Activated naive CD4-positive, alpha-beta T cell treated with anti-CD3 and anti-CD28 coated beads, Interleukin-2, amount 10 ng/mL, durations not matched to agents 7 days and 5 days (primary cell): Measurements from ENCODE around the gene GOLGA2.
"Not testable (repeated sequence)": the region's sequence is repeated elsewhere in the genome, so short reads cannot be mapped to it uniquely, and the experiment has no call there.

Experiments
- CTCF ChIA-PET: fragments of 350-600 bp; sonication (Branson Sonifier 250); formaldehyde crosslinking; loops from one replicate; lab custom pipeline; 2021; ENCODE audit warnings: antibody characterized with exemption; lab: Charles Lee
- DNase-seq: peaks from one replicate; pipeline ENCODE4 v3.0.0-alpha.2; 2020
- H3K27ac Mint-ChIP-seq: one replicate; pipeline ENCODE4 v1.8.0; 2021; ENCODE audit warnings: mild to moderate bottlenecking, moderate library complexity, mixed read lengths
- H3K27me3 Mint-ChIP-seq: one replicate; pipeline ENCODE4 v1.8.0; 2021; ENCODE audit warnings: mild to moderate bottlenecking, mixed read lengths
- H3K36me3 Mint-ChIP-seq: one replicate; pipeline ENCODE4 v1.8.0; 2021; ENCODE audit warnings: mixed read lengths
- H3K4me1 Mint-ChIP-seq: one replicate; pipeline ENCODE4 v1.8.0; 2021; ENCODE audit warnings: mixed read lengths
- H3K4me3 Mint-ChIP-seq: one replicate; pipeline ENCODE4 v1.8.0; 2021; ENCODE audit warnings: mild to moderate bottlenecking, moderate library complexity, mixed read lengths
- H3K9me3 Mint-ChIP-seq: one replicate; pipeline ENCODE4 v1.8.0; 2021; ENCODE audit warnings: mixed read lengths

The GOLGA2 gene

GRCh38 chr9:128280084-128280622 lies 4.3 kb upstream of the GOLGA2 start:
- no peak overlapping the region for H3K4me3 Mint-ChIP-seq
- CTCF ChIA-PET, result no interaction called here

GRCh38 chr9:128279088-128280073 lies 3.6 kb upstream of the GOLGA2 start:
- not testable (repeated sequence) for H3K9me3 Mint-ChIP-seq, H3K27me3 Mint-ChIP-seq, H3K27ac Mint-ChIP-seq, H3K4me3 Mint-ChIP-seq, DNase-seq, H3K36me3 Mint-ChIP-seq
- CTCF ChIA-PET, result interaction anchor here (1.7 kb wide), 1 partner anchor 16 kb away, joined by 5 read pairs; no protein-coding TSS in a partner anchor
- H3K4me1 Mint-ChIP-seq, result peaks cover 42% of the 10 kb centered on the region

More at GRCh38 chr9:128280084-128280622, 4.3 kb upstream of the GOLGA2 start:
- Mint-ChIP-seq H3K4me1 (peaks cover 34% of the 10 kb centered on the region), H3K36me3 (peaks cover 6% of the 10 kb centered on the region), H3K27ac (peak overlapping the region; percentile 17), H3K27me3 (peaks cover 7% of the 10 kb centered on the region), H3K9me3 (no peaks in the 10 kb centered on the region)
- no peak for DNase-seq

GRCh38 chr9:128276574-128277270 lies 915 bp upstream of the GOLGA2 start:
- H3K4me1 Mint-ChIP-seq, result peaks cover 60% of the 10 kb centered on the region
- CTCF ChIA-PET, result interaction anchor here (0.5 kb wide), 1 partner anchor 23 kb away, joined by 3 read pairs; no protein-coding TSS in a partner anchor
- DNase-seq, result no peak

GRCh38 chr9:128276008-128276573 lies 284 bp upstream of the GOLGA2 start, which contains the start of gene SWI5:
SWI5 (plus strand) TSS chr9:128276276.
- Mint-ChIP-seq H3K4me3 (peak within 1 kb of the TSS; percentile 91), H3K36me3 (peaks cover 17% of the 10 kb centered on the region), H3K4me1 (peaks cover 60% of the 10 kb centered on the region), H3K27me3 (peaks cover 7% of the 10 kb centered on the region), H3K9me3 (no peaks in the 10 kb centered on the region), H3K27ac (peak within 1 kb of the TSS; percentile 92)
- peak; percentile 100 for DNase-seq
- CTCF ChIA-PET, result no interaction called here

More at GRCh38 chr9:128276574-128277270, 915 bp upstream of the GOLGA2 start:
- Mint-ChIP-seq H3K9me3 (no peaks in the 10 kb centered on the region), H3K27me3 (peaks cover 7% of the 10 kb centered on the region), H3K4me3 (peak overlapping the region; percentile 91), H3K27ac (peak overlapping the region; percentile 92), H3K36me3 (peaks cover 13% of the 10 kb centered on the region)

- H3K36me3 Mint-ChIP-seq, result peaks cover 20% of the 10 kb centered on the region
- H3K27me3 Mint-ChIP-seq, result peaks cover 7% of the 10 kb centered on the region
- no peak for DNase-seq
- H3K9me3 Mint-ChIP-seq, result no peaks in the 10 kb centered on the region
- H3K4me3 Mint-ChIP-seq, result peak overlapping the region; percentile 91
- CTCF ChIA-PET, result no interaction called here
- peaks cover 54% of the 10 kb centered on the region for H3K4me1 Mint-ChIP-seq
- peak overlapping the region; percentile 92 for H3K27ac Mint-ChIP-seq
Measured at GRCh38 chr9:128274245-128274644, 1.6 kb downstream of the GOLGA2 start.

GRCh38 chr9:128271512-128271911 lies 4.3 kb downstream of the GOLGA2 start:
- no peak for DNase-seq
- peaks cover 22% of the 10 kb centered on the region for H3K36me3 Mint-ChIP-seq
- H3K9me3 Mint-ChIP-seq, result no peaks in the 10 kb centered on the region
- CTCF ChIA-PET, result interaction anchor here (0.6 kb wide), 1 partner anchor 18 kb away, joined by 4 read pairs; no protein-coding TSS in a partner anchor
- no peak overlapping the region for H3K4me3 Mint-ChIP-seq
- H3K4me1 Mint-ChIP-seq, result peaks cover 35% of the 10 kb centered on the region
- H3K27ac Mint-ChIP-seq, result no peak overlapping the region
- H3K27me3 Mint-ChIP-seq, result peaks cover 7% of the 10 kb centered on the region

GRCh38 chr9:128271112-128271511 lies 4.7 kb downstream of the GOLGA2 start:
- Mint-ChIP-seq H3K4me1 (peaks cover 31% of the 10 kb centered on the region), H3K27ac (no peak overlapping the region), H3K36me3 (peaks cover 18% of the 10 kb centered on the region), H3K4me3 (no peak overlapping the region), H3K9me3 (no peaks in the 10 kb centered on the region), H3K27me3 (peaks cover 5% of the 10 kb centered on the region)
- CTCF ChIA-PET, result no interaction called here
- no peak for DNase-seq

GRCh38 chr9:128266868-128267590 lies 8.8 kb downstream of the GOLGA2 start:
- DNase-seq, result no peak
- Mint-ChIP-seq H3K27me3 (no peaks in the 10 kb centered on the region), H3K9me3 (no peaks in the 10 kb centered on the region), H3K4me1 (no peaks in the 10 kb centered on the region), H3K36me3 (peaks cover 26% of the 10 kb centered on the region), H3K4me3 (no peak overlapping the region), H3K27ac (no peak overlapping the region)
- CTCF ChIA-PET, result no interaction called here

GRCh38 chr9:128265348-128265847 lies 10.4 kb downstream of the GOLGA2 start:
- peak overlapping the region; percentile 37 for H3K27ac Mint-ChIP-seq
- CTCF ChIA-PET, result interaction anchor here (0.8 kb wide), 1 partner anchor 10 kb away, joined by 3 read pairs; no protein-coding TSS in a partner anchor
- no peaks in the 10 kb centered on the region for H3K27me3 Mint-ChIP-seq
- H3K9me3 Mint-ChIP-seq, result no peaks in the 10 kb centered on the region
- peaks cover 28% of the 10 kb centered on the region for H3K36me3 Mint-ChIP-seq
- H3K4me1 Mint-ChIP-seq, result no peaks in the 10 kb centered on the region
- DNase-seq, result no peak
- no peak overlapping the region for H3K4me3 Mint-ChIP-seq

GRCh38 chr9:128262687-128263086 lies 13.1 kb downstream of the GOLGA2 start:
- H3K4me3 Mint-ChIP-seq, result no peak overlapping the region
- CTCF ChIA-PET, result interaction anchor here (1.0 kb wide), 1 partner anchor 22 kb away, joined by 3 read pairs; no protein-coding TSS in a partner anchor
- no peak overlapping the region for H3K27ac Mint-ChIP-seq
- H3K9me3 Mint-ChIP-seq, result no peaks in the 10 kb centered on the region
- H3K27me3 Mint-ChIP-seq, result no peaks in the 10 kb centered on the region
- H3K36me3 Mint-ChIP-seq, result peaks cover 30% of the 10 kb centered on the region
- DNase-seq, result no peak
- no peaks in the 10 kb centered on the region for H3K4me1 Mint-ChIP-seq

- CTCF ChIA-PET, result interaction anchor here (1.5 kb wide), 1 partner anchor 10 kb away, joined by 3 read pairs; no protein-coding TSS in a partner anchor
- Mint-ChIP-seq H3K9me3 (no peaks in the 10 kb centered on the region), H3K27me3 (no peaks in the 10 kb centered on the region), H3K4me3 (no peak overlapping the region), H3K4me1 (no peaks in the 10 kb centered on the region), H3K36me3 (peaks cover 31% of the 10 kb centered on the region), H3K27ac (no peak overlapping the region)
- no peak for DNase-seq
Measured at GRCh38 chr9:128260340-128260739, 15.5 kb downstream of the GOLGA2 start.

- no peaks in the 10 kb centered on the region for H3K27me3 Mint-ChIP-seq
- no peaks in the 10 kb centered on the region for H3K4me1 Mint-ChIP-seq
- H3K36me3 Mint-ChIP-seq, result peaks cover 24% of the 10 kb centered on the region
- H3K9me3 Mint-ChIP-seq, result no peaks in the 10 kb centered on the region
- no peak overlapping the region for H3K4me3 Mint-ChIP-seq
- H3K27ac Mint-ChIP-seq, result no peak overlapping the region
- no peak for DNase-seq
- CTCF ChIA-PET, result no interaction called here
Measured at GRCh38 chr9:128259156-128259555, 16.7 kb downstream of the GOLGA2 start.

GRCh38 chr9:128258326-128258725 lies 17.5 kb downstream of the GOLGA2 start:
- Mint-ChIP-seq H3K4me3 (no peak overlapping the region), H3K4me1 (no peaks in the 10 kb centered on the region), H3K9me3 (no peaks in the 10 kb centered on the region), H3K27ac (no peak overlapping the region), H3K36me3 (peaks cover 24% of the 10 kb centered on the region), H3K27me3 (peaks cover 8% of the 10 kb centered on the region)
- CTCF ChIA-PET, result no interaction called here
- no peak for DNase-seq
